ENCODE measurements around the gene SLC1A6.

Gene SLC1A6

GRCh38 chr19:14978161-14978776, 1.4 kb downstream of the SLC1A6 start:
- TF ChIP-seq CTCF (IDR thresholded peaks at IDR 0.05; ENCODE audit: low read depth, low read length, missing control alignments) = no peak
- no peak for DNase-seq (ENCODE audit: low read depth)
- no peak overlapping the region for H3K4me3 ChIP-seq (ENCODE audit: low read depth, low read length)

DNA sequence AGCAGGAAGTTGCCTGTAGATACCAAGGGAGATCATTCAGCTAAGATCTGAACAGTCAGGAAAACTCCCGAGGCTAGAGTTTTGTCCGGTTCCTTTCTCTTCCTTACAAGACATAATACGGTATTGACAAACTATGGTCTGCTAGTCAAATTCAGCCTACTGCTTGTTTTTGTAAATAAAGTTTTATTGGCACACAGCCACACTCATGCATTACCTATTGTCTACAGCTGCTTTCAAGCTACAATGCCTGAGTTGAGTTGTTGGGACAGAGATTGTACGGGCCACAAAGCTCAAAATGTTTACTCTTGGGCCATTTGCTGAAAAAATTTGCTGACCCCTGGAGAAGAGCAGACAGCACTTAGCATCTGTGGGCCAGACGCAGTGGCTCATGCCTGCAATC, 2.5 kb downstream of the SLC1A6 start:
- DNase-seq (ENCODE audit: low read depth) = no peak
- no peak for TF ChIP-seq CTCF (IDR thresholded peaks at IDR 0.05; ENCODE audit: low read depth, low read length, missing control alignments)
- H3K4me3 ChIP-seq (ENCODE audit: low read depth, low read length) = no peak overlapping the region

GRCh38 chr19:14974488-14974887, 5.2 kb downstream of the SLC1A6 start:
- TF ChIP-seq CTCF (IDR thresholded peaks at IDR 0.05; ENCODE audit: low read depth, low read length, missing control alignments) = no peak
- DNase-seq (ENCODE audit: low read depth) = no peak
- H3K4me3 ChIP-seq (ENCODE audit: low read depth, low read length) = no peak overlapping the region

DNA sequence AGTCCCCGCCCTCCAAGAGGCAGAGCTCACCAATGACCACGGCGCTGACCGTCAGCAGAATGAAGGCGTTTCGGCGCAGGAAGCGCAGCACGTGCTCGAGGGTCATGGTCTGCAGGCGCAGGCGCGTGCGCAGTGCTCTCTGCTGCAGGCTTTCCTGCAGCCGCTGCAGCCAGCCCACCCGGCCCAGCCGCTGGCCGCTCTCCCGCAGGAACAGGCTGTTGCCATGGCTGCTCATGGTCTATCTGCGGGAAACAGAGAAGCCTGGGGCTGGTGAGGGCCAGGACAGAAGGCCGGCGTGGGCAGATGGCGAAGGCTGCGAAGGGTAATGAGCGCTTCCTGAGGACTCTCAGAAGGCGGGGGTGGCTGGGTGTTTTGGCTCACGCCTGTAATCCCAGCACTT, 7.0 kb downstream of the SLC1A6 start:
- no peak for DNase-seq (ENCODE audit: low read depth)
- no peak for TF ChIP-seq CTCF (IDR thresholded peaks at IDR 0.05; ENCODE audit: low read depth, low read length, missing control alignments)

DNA sequence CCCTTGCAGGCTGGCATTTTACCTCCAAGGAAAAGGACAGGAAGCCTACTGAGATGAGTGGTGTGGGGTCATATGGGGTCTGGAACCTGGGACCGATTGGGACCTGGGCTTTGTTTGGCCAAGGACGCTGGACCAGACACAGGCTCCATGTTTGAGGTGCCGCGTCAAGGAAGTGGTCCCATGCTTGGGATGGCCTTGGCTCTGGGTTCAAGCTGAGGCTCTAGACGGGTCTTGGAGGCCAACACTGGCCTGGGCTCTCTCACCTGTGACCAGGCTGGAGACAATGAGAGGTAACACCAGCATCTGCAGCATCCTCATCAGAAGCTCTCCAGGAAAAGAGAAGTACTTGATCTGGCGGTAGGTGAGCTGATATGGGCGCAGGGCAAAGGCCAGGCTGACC, 8.2 kb downstream of the SLC1A6 start:
- TF ChIP-seq CTCF (IDR thresholded peaks at IDR 0.05; ENCODE audit: low read depth, low read length, missing control alignments) = no peak
- H3K4me3 ChIP-seq (ENCODE audit: low read depth, low read length) = no peak overlapping the region
- no peak for DNase-seq (ENCODE audit: low read depth)

More for the DNA sequence above, 7.0 kb downstream of the SLC1A6 start:
- H3K4me3 ChIP-seq (ENCODE audit: low read depth, low read length) = no peak overlapping the region

DNA sequence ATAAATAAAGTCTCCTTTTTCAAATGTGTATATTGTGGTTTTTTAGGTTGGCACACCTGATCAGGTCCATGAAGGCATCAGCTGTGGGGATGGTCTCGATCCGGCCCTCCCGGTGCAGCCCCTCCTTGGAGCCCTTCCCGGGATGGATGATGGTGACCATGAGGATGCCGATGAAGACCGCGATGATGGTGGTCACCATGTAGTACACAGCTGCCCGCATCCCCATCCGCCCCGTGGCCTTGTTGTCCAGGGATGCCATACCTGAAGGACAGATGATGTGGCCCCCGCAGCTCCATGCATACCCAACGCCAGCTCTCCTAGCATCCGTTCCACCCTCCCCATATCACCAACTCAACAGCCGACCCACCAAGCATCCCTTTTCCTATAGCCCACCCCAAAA, 11.4 kb downstream of the SLC1A6 start:
- DNase-seq (ENCODE audit: low read depth) = no peak
- TF ChIP-seq CTCF (IDR thresholded peaks at IDR 0.05; ENCODE audit: low read depth, low read length, missing control alignments) = no peak
- H3K4me3 ChIP-seq (ENCODE audit: low read depth, low read length) = no peak overlapping the region

DNA sequence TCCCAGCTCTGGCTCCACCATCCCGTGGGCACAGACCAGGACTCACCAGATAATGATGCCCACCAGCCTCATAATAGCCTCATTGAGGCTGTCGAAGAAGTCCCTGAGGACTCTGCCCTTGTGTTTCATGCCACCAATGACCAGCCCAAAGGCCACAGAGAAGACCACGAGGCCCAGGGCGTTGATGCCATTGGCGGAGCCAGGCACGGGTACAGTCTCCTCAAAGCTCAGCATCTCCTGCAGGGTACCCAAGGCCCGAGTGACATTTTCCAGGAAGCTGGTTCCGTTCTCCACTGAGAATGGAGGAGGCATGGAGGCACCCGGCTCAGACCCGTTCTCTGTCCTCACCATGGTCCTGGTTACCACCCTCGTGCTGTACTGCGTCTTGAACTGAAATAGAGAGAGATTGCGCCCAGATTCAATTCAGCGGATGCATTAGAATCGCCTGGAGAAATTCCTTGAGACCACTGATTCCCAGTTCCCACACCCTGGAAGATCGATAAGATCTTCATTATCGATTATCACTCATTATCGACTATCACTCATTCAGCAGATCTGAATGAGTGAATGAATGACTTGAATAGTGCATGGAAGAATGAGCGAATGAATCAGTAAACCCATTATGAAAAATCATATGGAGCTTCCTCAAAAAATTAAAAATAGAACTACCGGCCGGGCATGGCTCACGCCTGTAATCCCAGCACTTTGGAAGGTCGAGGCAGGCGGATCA, 17.5 kb downstream of the SLC1A6 start:
- DNase-seq (ENCODE audit: low read depth) = no peak
- no peak overlapping the region for H3K4me3 ChIP-seq (ENCODE audit: low read depth, low read length)
- no peak for TF ChIP-seq CTCF (IDR thresholded peaks at IDR 0.05; ENCODE audit: low read depth, low read length, missing control alignments)

Data from GM12864 (cell line).